Breast epithelium (tissue), 3 donors: ENCODE results near the gene TOR1AIP1.

ENCODE experiments used
- CTCF ChIP-seq, 3 donors: fragments of 450-650 bp; IDR thresholded peaks; one replicate each; pipeline ENCODE4 v1.5.1; 2016 to 2017; ENCODE audit warnings: antibody characterized with exemption in 3 of 3, mild to moderate bottlenecking in 3 of 3, moderate library complexity in 3 of 3
- POLR2A ChIP-seq: fragments of 450-650 bp; IDR thresholded peaks from one replicate; pipeline ENCODE4 v1.6.1; 2016; ENCODE audit warnings: antibody characterized with exemption, mild to moderate bottlenecking, moderate library complexity
- POLR2AphosphoS5 ChIP-seq, 3 donors: sonication (generic); formaldehyde crosslinking; IDR thresholded peaks; one replicate each; pipeline ENCODE4 v1.6.1; 2017; ENCODE audit warnings: antibody characterized with exemption in 3 of 3

- TF ChIP-seq CTCF (IDR thresholded peaks at IDR 0.05) (no peak), POLR2A (peak; percentile 86), POLR2AphosphoS5 (IDR thresholded peaks at IDR 0.05) (no peak)
These were observed 338 bp upstream of the TOR1AIP1 start for GRCh38 chr1:179881642-179882252.
